Lung (tissue), 12 donors: Measurements from ENCODE around the gene CPA5. TPM values are rescaled to one million over a fixed set of nuclear protein-coding genes. Genes with fewer than 3 reads are reported as not detected.

ENCODE experiments used
- ATAC-seq: fragments of 200-7000 bp; cut with Tn5 transposase; one replicate; pipeline ENCODE4 v1.9.1; 2020; ENCODE audit warnings: moderate number of reproducible peaks; ENCODE audit not compliant: insufficient read depth, low FRiP score
- DNase-seq, 3 donors: peaks; one replicate each; pipeline ENCODE4 v3.0.0-alpha.2; 2013 to 2017
- H3K27ac ChIP-seq, 2 donors: one replicate each; pipeline ENCODE4 v1.5.1; 2013; ENCODE audit warnings: mild to moderate bottlenecking in 2 of 2, moderate library complexity in 2 of 2, control low read depth in 1 of 2, inconsistent platforms in 1 of 2, low read depth in 1 of 2, low read length in 1 of 2
- H3K27me3 ChIP-seq, 3 donors: one replicate each; pipeline ENCODE4 v1.5.1; 2013; ENCODE audit warnings: low read length in 2 of 3; ENCODE audit not compliant: control insufficient read depth in 3 of 3, insufficient read depth in 3 of 3
- H3K36me3 ChIP-seq, 4 donors: one replicate each; pipeline ENCODE4 v1.5.1; 2013; ENCODE audit warnings: low read length in 4 of 4, mild to moderate bottlenecking in 1 of 4, moderate library complexity in 1 of 4; ENCODE audit not compliant: control insufficient read depth in 4 of 4, insufficient read depth in 4 of 4
- H3K4me1 ChIP-seq, 5 donors: one replicate each; pipeline ENCODE4 v1.5.1; 2013; ENCODE audit warnings: low read length in 5 of 5, mild to moderate bottlenecking in 2 of 5, moderate library complexity in 1 of 5; ENCODE audit not compliant: control insufficient read depth in 5 of 5, insufficient read depth in 5 of 5
- H3K4me3 ChIP-seq: one replicate; pipeline ENCODE4 v1.5.1; 2013; ENCODE audit warnings: mild to moderate bottlenecking, control low read depth, moderate library complexity
- H3K9ac ChIP-seq, 2 donors: one replicate each; pipeline ENCODE4 v1.5.1; 2013; ENCODE audit warnings: low read length in 2 of 2, control low read depth in 1 of 2; ENCODE audit not compliant: insufficient read depth in 1 of 2
- H3K9me3 ChIP-seq, 4 donors: one replicate each; pipeline ENCODE4 v1.5.1; 2013; ENCODE audit warnings: low read length in 3 of 4, mild to moderate bottlenecking in 1 of 4, moderate library complexity in 1 of 4; ENCODE audit not compliant: control insufficient read depth in 4 of 4, insufficient read depth in 3 of 4
- WGBS, 2 donors: extraction: QIAGEN DNeasy Blood & Tissue Kit; methylation state at CpG; one replicate each; pipeline ENCODE4 v1.1.7; 2013; 5-methylcytosine and 5-hydroxymethylcytosine counted together
- polyA plus RNA-seq, 2 donors: library from polyadenylated mRNA; stranded (reverse); fragments of 200-250 nt; gene quantifications; one replicate each; pipeline ENCODE4 v1.2.1, GENCODE V29; 2013
- total RNA-seq, 2 donors: library from RNA; depleted of rRNA in 1 of 2; stranded (reverse); fragments of >200 nt in 1 of 2; gene quantifications; one replicate each; pipeline ENCODE4 v1.2.1, GENCODE V29; 2014 to 2021
- TF ChIP-seq, protein P1 (sequence below): IDR thresholded peaks from 2 replicates; pipeline ENCODE4 v1.5.1; 2012; ENCODE audit warnings: mild to moderate bottlenecking; ENCODE audit errors: control extremely low read depth, extremely low read depth
- donor health status: control.
- donor health status: control.
- donor health status: Bipolar disorder and iron deficiency.
- donor health status: healthy.
- donor health status: DM: yes; HTN: yes; CAD: no.

The CPA5 gene
- total and polyA plus RNA-seq, 4 donors, result 0.08 to 0.10 TPM; not detected in 2

DNA sequence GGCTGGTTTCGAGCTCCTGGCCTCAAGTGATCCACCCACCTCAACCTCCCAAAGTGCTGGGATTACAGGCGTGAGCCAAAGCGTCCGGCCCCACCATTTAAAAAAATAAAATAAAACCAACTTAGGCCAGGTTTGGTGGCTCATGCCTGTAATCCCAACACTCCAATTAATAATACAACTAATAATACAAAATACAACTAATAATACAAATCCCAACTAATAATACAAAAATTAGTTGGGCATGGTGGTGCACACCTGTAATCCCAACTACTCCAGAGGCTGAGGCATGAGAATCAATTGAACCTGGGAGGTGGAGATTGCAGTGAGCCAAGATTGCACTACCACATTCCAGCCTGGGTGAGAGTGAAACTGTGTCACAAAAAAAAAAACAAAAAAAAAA, 68.6 kb downstream of the CPA5 start:
- H3K4me1 ChIP-seq, result peaks cover 2 to 36% (median 5%) of the 10 kb centered on the region in 5 donors
- H3K27me3 ChIP-seq, result no peaks in the 10 kb centered on the region
- no peaks in the 10 kb centered on the region for H3K36me3 ChIP-seq
- no peak overlapping the region for H3K4me3 ChIP-seq
- H3K9me3 ChIP-seq, result no peaks in the 10 kb centered on the region
- WGBS, 2 donors, result 97 to 99% methylated on average over 4 of the region's 4 CpGs
- H3K27ac ChIP-seq, result no peak overlapping the region
- no peak for ATAC-seq
- no peak for DNase-seq
- TF ChIP-seq, protein P1, sequence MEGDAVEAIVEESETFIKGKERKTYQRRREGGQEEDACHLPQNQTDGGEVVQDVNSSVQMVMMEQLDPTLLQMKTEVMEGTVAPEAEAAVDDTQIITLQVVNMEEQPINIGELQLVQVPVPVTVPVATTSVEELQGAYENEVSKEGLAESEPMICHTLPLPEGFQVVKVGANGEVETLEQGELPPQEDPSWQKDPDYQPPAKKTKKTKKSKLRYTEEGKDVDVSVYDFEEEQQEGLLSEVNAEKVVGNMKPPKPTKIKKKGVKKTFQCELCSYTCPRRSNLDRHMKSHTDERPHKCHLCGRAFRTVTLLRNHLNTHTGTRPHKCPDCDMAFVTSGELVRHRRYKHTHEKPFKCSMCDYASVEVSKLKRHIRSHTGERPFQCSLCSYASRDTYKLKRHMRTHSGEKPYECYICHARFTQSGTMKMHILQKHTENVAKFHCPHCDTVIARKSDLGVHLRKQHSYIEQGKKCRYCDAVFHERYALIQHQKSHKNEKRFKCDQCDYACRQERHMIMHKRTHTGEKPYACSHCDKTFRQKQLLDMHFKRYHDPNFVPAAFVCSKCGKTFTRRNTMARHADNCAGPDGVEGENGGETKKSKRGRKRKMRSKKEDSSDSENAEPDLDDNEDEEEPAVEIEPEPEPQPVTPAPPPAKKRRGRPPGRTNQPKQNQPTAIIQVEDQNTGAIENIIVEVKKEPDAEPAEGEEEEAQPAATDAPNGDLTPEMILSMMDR, result no peak
- H3K9ac ChIP-seq, result no peak overlapping the region

DNA sequence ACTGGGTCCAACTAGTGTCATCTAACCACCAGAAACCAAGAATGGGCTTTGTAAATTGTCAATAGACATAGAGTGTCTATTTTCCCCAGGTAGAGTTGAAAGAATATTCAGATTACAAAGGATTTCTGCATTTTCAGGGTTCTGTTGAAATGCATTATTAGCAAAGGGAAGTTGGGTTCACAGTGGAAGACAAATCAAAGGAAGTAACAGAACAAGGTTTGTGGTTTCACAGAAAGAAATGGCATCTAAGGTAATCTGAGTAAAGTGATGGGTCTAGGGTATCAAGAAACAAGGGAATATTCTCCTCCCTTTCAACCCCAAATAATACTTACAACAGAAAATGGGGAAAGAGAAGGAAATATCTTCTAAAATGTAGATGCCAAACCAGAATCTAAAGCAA, 70.4 kb downstream of the CPA5 start:
- TF ChIP-seq, protein P1, result no peak
- ATAC-seq, result no peak
- no peak overlapping the region for H3K9ac ChIP-seq

DNA sequence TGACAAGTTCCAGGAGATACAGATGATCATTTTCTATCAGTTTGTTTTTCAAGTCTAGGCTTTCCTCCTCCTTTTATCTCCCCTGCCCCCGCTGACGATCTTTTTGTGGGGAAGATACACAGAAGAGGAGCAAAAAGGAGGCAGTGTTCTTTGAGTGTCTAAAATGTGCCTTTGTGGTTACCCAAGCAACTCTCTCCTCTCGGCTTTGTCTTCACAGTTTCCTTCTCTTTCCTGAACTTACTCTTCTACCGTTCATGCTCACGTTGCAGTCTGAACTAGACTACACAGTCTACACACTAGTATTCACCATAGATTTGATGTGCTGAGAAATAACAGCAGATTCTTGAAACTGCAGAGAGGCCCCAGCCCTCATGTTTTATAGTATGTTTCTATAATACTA, 72.6 kb downstream of the CPA5 start:
- Histone ChIP-seq H3K27ac (no peak overlapping the region), H3K9me3 (no peaks in the 10 kb centered on the region), H3K9ac (no peak overlapping the region), H3K4me1 (peaks cover 0 to 33% (median 7%) of the 10 kb centered on the region in 5 donors), H3K36me3 (no peaks in the 10 kb centered on the region), H3K27me3 (no peaks in the 10 kb centered on the region), H3K4me3 (no peak overlapping the region)
- DNase-seq (no peak), ATAC-seq (no peak)
- WGBS, 2 donors, result 16 to 52% methylated on average over 5 of the region's 5 CpGs
- TF ChIP-seq, protein P1, result no peak

More for the DNA sequence above, 70.4 kb downstream of the CPA5 start:
- Histone ChIP-seq H3K27ac (no peak overlapping the region), H3K9me3 (no peaks in the 10 kb centered on the region), H3K27me3 (no peaks in the 10 kb centered on the region), H3K36me3 (no peaks in the 10 kb centered on the region), H3K4me1 (peaks cover 0 to 35% (median 5%) of the 10 kb centered on the region in 5 donors), H3K4me3 (no peak overlapping the region)
- DNase-seq, result no peak

DNA sequence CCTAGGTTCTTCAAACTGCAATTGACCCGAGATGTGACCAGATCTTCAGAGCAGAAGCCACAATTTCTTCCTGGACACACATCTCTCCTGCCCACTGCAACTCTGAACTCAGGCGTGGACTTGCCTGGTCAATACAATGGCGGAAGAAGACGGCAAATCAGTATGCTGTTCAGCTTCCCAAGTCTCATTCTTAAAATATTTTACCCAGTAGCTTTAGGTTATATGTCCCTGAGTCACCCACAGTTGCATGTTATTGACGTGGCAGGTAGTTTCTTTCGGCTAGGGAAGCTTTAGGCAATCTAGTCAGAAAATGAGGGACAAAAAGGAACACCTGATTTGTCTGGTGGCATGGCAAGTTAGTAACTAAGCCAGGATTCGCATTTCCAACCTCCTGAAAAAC, 73.7 kb downstream of the CPA5 start:
- Histone ChIP-seq H3K27ac (no peak overlapping the region), H3K4me3 (no peak overlapping the region), H3K4me1 (peaks cover 0 to 33% (median 8%) of the 10 kb centered on the region in 5 donors), H3K36me3 (no peaks in the 10 kb centered on the region), H3K9me3 (no peaks in the 10 kb centered on the region), H3K9ac (no peak overlapping the region), H3K27me3 (no peaks in the 10 kb centered on the region)
- TF ChIP-seq, protein P1, result no peak
- ATAC-seq, result no peak
- DNase-seq, result no peak
- WGBS, 2 donors, result 95 to 98% methylated on average over 7 of the region's 7 CpGs
